IPS-20b (cell line): ENCODE measurements around the gene ECE2.
"Not testable (repeated sequence)": the region's sequence is repeated elsewhere in the genome, so short reads cannot be mapped to it uniquely, and the experiment has no call there.

Experiments used
- H3K27ac ChIP-seq: one replicate; pipeline ENCODE4 v1.5.1; 2013; ENCODE audit warnings: low read length
- H3K27me3 ChIP-seq: 2 replicates; pipeline ENCODE4 v1.6.1; 2013; ENCODE audit warnings: mild to moderate bottlenecking, low read length, inconsistent platforms; ENCODE audit not compliant: insufficient read depth
- H3K36me3 ChIP-seq: 2 replicates; pipeline ENCODE4 v1.6.1; 2013; ENCODE audit warnings: low read depth, mild to moderate bottlenecking, inconsistent platforms, low read length, moderate library complexity; ENCODE audit not compliant: insufficient read depth
- H3K4me1 ChIP-seq: 2 replicates; pipeline ENCODE4 v1.6.1; 2013; ENCODE audit warnings: mild to moderate bottlenecking, control low read depth, inconsistent platforms, low read length, moderate library complexity; ENCODE audit not compliant: insufficient read depth
- H3K4me3 ChIP-seq: 2 replicates; pipeline ENCODE4 v1.5.1; 2013; ENCODE audit warnings: mild to moderate bottlenecking, low read length, inconsistent platforms
- H3K9ac ChIP-seq: 2 replicates; pipeline ENCODE4 v1.6.1; 2013; ENCODE audit warnings: low read depth, mild to moderate bottlenecking, inconsistent platforms, low read length, moderate library complexity
- H3K9me3 ChIP-seq: 2 replicates; pipeline ENCODE4 v1.6.1; 2013; ENCODE audit warnings: mild to moderate bottlenecking, low read depth, low read length, inconsistent platforms; ENCODE audit not compliant: insufficient read depth

ECE2 gene

DNA sequence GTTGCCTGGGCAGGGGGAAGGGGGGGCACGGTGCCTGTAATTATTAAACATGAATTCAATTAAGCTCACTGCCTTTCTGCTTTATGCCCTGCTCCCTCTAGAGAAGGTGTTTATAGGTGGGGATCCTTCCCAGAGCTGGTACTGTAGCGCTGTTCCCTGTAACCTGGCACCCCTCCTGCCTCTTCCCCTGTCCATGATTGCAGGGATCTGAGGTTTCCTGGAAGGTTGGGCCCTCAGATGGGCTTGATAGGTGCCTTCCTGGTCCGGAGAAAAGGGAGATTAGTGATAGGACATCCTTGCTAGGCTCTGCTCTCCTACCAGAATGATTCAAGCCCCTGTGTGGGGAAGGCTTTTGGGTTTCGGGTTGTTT lies 59.5 kb downstream of the ECE2 start:
- Histone ChIP-seq H3K4me3 (peak overlapping the region; percentile 93), H3K27me3 (no peaks in the 10 kb centered on the region), H3K4me1 (peaks cover 15% of the 10 kb centered on the region; the same call in 1 of the 2 replicates), H3K9me3 (no peaks in the 10 kb centered on the region), H3K9ac (peak overlapping the region; percentile 45; the same call in 1 of the 2 replicates), H3K27ac (peak overlapping the region; percentile 64), H3K36me3 (peaks cover 47% of the 10 kb centered on the region)

DNA sequence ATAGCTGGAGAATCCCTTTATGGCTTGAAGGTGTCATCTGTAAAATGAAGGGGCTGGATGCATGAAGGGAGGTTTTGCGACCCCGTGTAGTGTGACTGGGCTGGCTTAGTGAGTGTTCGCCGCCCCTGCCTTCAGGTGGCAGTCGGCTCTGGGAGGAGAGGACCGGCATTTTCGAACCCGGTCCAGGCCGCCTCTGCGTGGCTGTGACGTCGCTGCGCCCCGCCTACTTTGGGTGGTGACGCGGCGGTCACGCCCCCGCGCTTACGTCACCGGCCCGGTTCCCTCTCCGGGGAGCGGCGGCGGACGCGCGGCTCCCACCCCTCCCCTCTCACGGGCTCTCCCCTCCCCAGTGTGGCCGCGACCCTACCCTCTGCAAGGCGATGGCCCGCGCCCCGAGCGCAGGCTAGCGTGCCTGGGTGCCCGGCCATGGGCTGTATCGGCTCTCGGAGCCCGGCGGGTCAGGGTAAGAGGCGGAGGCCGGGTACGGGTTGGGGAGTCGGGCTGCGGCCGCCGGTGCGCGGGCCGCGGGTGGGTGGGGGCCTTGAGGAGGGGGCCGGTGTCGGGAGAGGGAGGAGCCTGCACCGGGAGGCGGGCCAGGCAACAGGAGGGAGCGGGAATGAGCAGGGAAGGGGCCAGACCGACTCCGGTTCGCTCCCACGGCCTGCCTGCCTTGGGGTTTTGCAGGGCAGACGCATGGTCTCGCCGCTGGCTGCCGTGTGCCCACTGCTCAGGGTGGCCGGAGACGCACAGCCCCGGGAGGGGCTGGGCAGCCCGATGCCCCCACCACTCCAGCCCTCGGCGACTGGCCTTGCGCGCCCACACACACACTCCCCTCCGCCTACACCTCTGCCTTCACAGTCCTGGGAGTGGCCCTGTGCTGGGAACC lies 60.1 kb downstream of the ECE2 start:
- no peaks in the 10 kb centered on the region for H3K27me3 ChIP-seq
- H3K36me3 ChIP-seq = peaks cover 43% of the 10 kb centered on the region
- H3K9me3 ChIP-seq = no peaks in the 10 kb centered on the region
- H3K9ac ChIP-seq = peak overlapping the region; percentile 86
- H3K27ac ChIP-seq = peak overlapping the region; percentile 64
- H3K4me1 ChIP-seq = peaks cover 15% of the 10 kb centered on the region
- H3K4me3 ChIP-seq = peak overlapping the region; percentile 93

DNA sequence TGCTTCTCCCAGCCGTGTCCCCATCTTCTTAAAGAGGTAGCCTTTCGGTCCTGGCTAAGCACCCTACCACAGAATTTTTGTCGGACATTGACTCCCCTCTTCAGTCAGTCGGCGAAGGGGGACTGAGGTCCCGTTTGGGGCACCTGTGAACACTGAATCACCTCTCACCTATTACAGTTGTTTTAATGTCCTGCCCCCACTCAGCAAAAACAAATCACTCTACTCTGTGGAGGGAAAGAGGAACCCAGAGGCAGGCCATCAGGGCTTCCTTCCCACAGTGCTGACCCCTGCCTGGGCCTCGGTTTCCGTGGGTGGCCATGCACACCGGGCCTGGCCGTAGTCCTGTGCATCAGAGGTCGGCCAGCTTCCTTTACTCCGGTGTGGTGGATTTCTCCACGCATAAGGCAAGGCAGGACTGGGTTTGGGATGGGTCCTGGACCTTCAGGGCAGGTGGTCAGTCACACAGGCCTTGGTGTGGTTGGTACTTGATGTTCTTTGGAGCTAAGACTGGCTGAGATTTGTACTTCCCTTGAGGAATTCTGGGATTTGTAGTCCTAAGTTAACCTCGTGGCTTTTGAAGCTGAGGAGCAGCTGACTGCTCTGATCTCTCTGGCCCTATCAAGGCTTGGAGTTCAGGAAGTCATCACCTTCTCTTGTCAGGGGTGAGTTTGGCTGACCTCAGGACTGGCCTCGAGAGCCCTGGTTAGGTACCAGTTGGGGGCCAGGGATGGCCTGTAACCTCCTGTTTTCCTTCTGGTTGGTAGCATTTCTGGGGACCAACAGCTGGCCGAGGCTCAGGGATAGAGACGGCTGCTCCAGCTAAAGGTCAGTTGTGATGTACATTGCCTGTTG lies 61.0 kb downstream of the ECE2 start:
- Histone ChIP-seq H3K4me1 (peaks cover 15% of the 10 kb centered on the region), H3K4me3 (peak overlapping the region; percentile 93), H3K9ac (peak overlapping the region; percentile 86)

DNA sequence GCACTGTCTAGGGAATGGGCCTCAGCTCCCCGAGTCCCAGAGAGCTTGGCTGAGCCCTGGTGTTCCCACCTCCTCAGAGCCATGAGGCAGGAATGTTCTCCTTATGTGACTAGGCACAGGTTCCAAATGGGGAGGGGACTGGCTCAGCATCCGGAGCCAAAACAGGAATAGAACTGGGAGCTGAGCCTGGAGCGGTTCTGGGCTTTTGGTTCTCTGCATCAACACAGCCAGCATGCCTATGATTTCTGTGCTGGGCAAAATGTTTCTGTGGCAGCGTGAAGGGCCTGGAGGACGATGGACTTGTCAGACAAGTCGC lies 61.5 kb downstream of the ECE2 start, which contains the start of gene FAM131A:
TSS of gene FAM131A (plus strand) at position 202 of the 316 bp plus-strand sequence. CDS start at position 233, 31 bp downstream.
- H3K4me3 ChIP-seq = peak within 1 kb of the TSS; percentile 93
- peaks cover 33% of the 10 kb centered on the region for H3K36me3 ChIP-seq
- peak within 1 kb of the TSS; percentile 8 for H3K27ac ChIP-seq
- no peaks in the 10 kb centered on the region for H3K9me3 ChIP-seq
- peaks cover 15% of the 10 kb centered on the region for H3K4me1 ChIP-seq
- H3K9ac ChIP-seq = peak within 1 kb of the TSS; percentile 86
- no peaks in the 10 kb centered on the region for H3K27me3 ChIP-seq

More for the DNA sequence above, 61.0 kb downstream of the ECE2 start:
- Histone ChIP-seq H3K27me3 (no peaks in the 10 kb centered on the region), H3K27ac (peak overlapping the region; percentile 8), H3K9me3 (no peaks in the 10 kb centered on the region), H3K36me3 (peaks cover 35% of the 10 kb centered on the region)

DNA sequence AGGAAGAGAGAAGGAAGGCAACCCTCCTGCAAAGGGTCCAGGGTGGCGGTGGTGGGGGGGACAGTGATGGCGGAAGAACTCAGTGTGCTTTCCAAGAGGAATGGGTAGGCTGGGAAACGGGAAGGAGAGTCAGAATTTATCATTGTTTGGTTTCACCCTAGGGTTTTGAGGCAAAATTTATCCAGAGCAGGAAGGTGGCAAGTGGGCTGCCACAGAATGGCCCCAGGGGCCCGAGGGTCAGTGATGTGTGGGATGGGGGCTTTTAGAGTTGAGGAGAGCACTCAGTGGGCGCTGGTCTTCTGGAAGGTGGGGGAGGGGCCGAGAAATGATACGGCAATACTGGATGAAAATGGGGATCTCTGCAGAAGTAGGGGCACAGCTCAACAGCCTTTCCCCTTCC lies 62.2 kb downstream of the ECE2 start:
- Histone ChIP-seq H3K9ac (peak overlapping the region; percentile 61; the same call in 1 of the 2 replicates), H3K27me3 (no peaks in the 10 kb centered on the region), H3K9me3 (no peaks in the 10 kb centered on the region), H3K4me3 (peak overlapping the region; percentile 60; the same call in 1 of the 2 replicates), H3K36me3 (peaks cover 32% of the 10 kb centered on the region), H3K4me1 (peaks cover 15% of the 10 kb centered on the region), H3K27ac (no peak overlapping the region)

DNA sequence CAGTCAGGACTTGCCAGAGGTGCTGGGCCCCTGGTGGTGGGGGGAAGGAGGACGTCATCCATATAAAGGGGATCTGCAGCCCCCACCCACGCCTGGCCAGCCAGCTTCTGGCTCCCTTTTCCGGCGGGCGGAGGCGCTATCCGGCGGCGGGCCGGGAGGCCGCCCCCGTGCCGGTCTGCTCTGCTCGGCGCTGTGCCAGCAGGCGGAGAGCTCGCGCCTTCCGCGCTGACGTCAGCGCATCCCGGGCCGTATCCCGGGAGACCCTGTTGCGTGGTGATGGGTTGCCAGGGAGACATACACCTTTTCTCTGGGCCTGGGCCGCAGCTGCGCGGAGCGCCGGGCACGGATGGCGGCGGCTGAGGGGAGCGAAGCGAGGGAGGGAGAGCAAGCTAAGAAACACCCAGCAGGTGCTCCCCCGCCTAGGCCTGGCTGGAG lies 62.7 kb downstream of the ECE2 start:
- Histone ChIP-seq H3K4me3 (peak overlapping the region; percentile 60; the same call in 1 of the 2 replicates), H3K9me3 (no peaks in the 10 kb centered on the region), H3K9ac (peak overlapping the region; percentile 64; the same call in 1 of the 2 replicates), H3K36me3 (peaks cover 32% of the 10 kb centered on the region), H3K4me1 (peaks cover 15% of the 10 kb centered on the region), H3K27ac (no peak overlapping the region), H3K27me3 (no peaks in the 10 kb centered on the region)

DNA sequence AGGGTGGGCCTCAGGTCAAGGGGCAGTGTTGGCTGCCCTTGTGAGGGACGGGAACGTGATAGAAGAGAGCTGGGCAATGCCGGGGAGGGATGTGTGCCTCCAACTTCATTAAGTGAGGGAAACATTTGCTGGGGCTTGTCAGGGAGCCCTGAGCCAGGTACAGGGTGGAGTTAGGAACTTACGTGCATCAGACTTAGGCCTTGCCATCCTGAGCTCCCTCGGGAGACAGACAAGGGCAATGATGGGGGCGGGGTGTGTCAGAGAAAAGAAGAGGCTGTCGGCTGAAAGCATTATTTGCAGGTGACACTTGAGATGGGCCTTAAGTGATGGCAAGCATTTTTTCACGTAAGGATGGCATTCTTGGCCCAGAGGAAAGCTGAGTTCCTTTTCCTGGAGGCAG lies 63.2 kb downstream of the ECE2 start:
- Histone ChIP-seq H3K4me1 (peaks cover 15% of the 10 kb centered on the region), H3K27me3 (no peaks in the 10 kb centered on the region), H3K36me3 (peaks cover 29% of the 10 kb centered on the region), H3K27ac (no peak overlapping the region), H3K9me3 (no peaks in the 10 kb centered on the region), H3K9ac (peak overlapping the region; percentile 64; the same call in 1 of the 2 replicates), H3K4me3 (peak overlapping the region; percentile 60; the same call in 1 of the 2 replicates)

DNA sequence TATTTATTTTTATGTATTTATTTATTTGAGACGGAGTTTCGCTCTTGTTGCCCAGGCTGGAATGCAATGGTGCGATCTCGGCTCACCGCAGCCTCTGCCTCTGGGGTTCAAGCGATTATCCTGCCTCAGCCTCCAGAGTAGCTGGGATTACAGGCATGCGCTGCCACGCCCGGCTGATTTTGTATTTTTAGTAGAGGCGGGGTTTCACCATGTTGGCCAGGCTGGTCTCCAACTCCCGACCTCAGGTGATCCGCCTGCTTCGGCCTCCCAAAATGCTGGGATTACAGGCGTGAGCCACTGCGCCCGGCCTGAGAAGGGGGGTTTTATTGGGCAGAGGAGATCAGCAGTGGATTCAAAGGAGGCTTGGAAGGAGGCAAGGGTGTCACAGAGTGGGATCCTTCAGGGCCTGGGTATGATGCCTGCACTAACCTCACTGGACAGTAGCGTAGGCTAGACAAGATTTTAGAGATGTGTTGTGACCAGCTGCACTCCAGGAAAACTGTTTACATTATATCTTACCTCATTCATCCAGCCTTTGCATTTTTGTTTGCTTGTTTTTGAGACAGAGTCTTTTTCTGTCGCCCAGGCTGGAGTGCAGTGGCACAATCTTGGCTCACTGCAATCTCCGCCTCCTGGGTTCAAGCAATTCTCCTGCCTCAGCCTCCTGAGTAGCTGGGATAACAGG lies 63.8 kb downstream of the ECE2 start:
- not testable (repeated sequence) for H3K27me3 ChIP-seq, H3K9me3 ChIP-seq, H3K4me3 ChIP-seq, H3K9ac ChIP-seq, H3K27ac ChIP-seq
- Histone ChIP-seq H3K4me1 (peaks cover 15% of the 10 kb centered on the region), H3K36me3 (peaks cover 23% of the 10 kb centered on the region)

DNA sequence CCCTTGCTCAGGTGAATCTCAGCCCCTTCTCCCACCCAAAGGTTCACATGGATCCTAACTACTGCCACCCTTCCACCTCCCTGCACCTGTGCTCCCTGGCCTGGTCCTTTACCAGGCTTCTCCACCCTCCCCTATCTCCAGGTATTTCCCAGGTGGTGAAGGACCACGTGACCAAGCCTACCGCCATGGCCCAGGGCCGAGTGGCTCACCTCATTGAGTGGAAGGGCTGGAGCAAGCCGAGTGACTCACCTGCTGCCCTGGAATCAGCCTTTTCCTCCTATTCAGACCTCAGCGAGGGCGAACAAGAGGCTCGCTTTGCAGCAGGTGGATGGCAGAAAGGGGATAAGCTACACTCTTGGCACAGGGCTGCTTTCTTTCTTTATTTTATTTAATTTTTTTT lies 66.1 kb downstream of the ECE2 start:
- Histone ChIP-seq H3K9me3 (no peaks in the 10 kb centered on the region), H3K27me3 (no peaks in the 10 kb centered on the region), H3K9ac (no peak overlapping the region), H3K27ac (no peak overlapping the region), H3K4me1 (peaks cover 15% of the 10 kb centered on the region), H3K36me3 (peaks cover 21% of the 10 kb centered on the region), H3K4me3 (no peak overlapping the region)
